Measurements from ENCODE around the gene OR6J1.
"Not testable (repeated sequence)": the region's sequence is repeated elsewhere in the genome, so short reads cannot be mapped to it uniquely, and the experiment has no call there.

OR6J1 gene

DNA sequence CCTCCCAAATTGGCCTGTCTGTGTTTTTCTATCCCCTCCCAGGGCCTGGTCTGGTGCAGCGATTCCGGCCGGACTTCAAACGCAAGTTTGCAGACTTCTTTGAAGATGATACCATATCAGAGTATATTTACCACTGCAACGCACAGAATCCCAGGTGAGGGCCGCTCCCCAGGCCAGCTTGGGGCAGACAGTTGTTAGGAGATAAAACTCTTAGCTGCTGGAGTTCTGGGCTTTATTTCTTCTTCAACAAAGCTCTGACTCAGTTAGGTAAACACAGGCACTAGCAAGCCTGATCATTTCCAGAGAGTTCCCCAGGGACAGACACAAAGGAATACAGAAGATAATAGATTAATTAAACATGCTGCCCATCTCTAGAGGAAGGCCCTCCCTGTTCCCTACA, 37.8 kb downstream of the OR6J1 start:
- no peak for DNase-seq (ENCODE audit: low read depth, low spot score)

DNA sequence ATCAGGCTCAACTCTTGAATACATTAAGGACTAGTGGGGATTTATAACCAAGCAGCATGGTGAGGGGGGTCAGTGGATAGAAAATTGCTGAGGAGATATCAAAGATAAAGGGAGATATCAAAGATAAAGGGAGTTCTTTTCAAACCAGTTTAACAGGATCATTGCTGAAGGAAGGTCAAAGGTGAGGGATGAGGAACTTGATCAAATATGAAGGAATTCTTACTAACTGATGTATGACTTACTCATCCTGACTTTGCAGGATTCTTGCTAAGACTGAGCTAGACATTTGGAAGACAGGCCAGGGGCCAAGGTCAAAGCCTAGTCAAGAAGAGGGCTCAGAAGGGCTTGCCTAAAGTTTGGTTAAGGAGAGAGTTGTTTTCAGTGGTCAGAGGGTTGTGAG, 41.3 kb downstream of the OR6J1 start:
- no peak for DNase-seq (ENCODE audit: low read depth, low spot score)

DNA sequence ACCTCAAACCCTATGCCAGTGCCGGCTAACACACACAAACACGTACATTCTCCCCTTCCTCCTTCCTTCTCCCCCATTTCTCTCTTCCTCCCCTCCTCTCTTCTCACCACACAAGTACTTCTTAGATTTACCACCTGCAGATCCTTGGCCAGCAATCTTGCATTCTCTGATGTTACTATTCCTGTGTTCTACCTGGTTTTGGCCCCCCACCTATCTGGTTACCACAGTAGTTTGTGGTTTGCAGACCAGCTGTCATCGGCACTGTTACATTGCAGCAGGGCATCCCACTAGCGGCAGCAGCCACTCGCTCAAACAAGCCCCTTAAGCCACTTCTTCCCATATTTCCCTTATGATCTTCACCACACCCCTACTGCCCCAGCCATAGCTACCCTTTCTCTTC, 42.2 kb downstream of the OR6J1 start:
- DNase-seq (ENCODE audit: low read depth, low spot score) = no peak

DNA sequence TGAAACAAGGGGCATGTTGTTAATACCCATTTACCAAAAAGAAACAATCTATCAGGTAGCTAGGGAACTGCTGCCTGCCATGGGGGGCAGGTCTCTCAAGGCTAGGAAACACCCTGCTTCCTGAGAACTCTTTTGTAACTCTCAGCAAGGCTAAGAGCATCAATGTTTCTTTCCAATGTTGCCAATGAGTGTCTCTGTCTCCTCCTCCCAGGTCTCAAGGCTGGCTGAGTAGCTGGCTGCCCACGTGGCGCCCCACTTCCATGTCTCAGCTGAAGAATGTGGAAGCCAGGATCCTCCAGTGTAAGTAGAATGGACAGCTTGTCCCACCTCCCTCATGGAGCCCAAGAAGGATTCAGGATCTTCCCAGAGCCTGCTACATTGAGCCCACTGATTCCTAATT, 42.7 kb downstream of the OR6J1 start:
- no peak for DNase-seq (ENCODE audit: low read depth, low spot score)

DNA sequence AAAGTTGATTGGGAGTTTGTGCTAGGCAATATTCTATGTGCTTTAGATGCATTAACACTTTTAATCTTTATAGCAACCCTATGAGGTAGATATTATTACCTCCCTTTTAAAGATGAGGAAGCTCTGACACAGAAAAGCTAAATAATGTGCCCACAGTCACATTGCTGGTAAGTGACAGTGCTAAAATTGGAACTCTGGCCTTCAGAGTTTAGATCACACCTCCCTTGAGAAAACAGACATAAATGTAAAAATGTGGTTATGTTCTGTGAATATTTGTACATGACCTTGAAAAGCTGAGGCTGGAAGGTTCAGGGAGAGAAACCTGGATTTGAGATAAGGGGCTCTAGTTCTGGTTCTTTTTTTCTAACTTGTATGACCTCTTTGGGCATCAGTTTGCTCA, 44.1 kb downstream of the OR6J1 start:
- no peak for DNase-seq (ENCODE audit: low read depth, low spot score)

DNA sequence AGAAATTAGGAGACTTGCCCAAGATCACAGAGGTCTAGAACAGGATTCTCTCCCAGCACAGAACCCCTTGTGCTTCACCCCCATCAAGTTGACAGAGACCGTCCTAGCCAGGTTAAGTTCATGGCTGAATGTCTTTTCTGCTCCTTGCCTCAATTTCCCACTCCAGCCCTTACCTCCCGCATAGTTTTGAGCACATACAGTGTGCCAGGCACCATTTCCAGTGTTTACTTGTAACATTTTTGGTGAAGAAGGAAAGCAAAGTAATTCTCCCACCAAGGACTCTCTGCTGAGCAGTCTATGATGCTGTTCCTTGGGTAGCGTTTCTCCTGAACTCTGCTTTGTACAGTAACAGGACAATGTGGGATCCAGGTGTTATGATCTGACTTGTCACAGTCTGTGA, 44.8 kb downstream of the OR6J1 start:
- DNase-seq (ENCODE audit: low read depth, low spot score) = no peak

DNA sequence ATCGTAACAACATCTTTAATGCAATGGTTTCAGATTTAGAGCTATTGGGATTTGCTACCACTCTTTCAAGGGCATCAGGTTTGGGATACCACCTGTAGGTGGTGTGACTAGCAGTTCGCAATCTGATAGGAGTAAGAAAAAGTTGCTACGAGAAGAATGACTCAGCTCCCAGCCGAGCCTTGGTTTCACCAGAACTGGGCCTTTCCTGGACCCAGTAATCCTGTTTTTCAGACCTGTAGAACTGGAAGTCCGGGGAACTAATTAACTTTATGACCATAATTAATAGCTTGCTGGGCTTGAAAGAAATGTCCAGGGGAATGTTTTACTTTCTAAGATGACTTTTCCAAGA, 45.3 kb downstream of the OR6J1 start:
- peak; percentile 65 for DNase-seq (ENCODE audit: low read depth, low spot score)

DNA sequence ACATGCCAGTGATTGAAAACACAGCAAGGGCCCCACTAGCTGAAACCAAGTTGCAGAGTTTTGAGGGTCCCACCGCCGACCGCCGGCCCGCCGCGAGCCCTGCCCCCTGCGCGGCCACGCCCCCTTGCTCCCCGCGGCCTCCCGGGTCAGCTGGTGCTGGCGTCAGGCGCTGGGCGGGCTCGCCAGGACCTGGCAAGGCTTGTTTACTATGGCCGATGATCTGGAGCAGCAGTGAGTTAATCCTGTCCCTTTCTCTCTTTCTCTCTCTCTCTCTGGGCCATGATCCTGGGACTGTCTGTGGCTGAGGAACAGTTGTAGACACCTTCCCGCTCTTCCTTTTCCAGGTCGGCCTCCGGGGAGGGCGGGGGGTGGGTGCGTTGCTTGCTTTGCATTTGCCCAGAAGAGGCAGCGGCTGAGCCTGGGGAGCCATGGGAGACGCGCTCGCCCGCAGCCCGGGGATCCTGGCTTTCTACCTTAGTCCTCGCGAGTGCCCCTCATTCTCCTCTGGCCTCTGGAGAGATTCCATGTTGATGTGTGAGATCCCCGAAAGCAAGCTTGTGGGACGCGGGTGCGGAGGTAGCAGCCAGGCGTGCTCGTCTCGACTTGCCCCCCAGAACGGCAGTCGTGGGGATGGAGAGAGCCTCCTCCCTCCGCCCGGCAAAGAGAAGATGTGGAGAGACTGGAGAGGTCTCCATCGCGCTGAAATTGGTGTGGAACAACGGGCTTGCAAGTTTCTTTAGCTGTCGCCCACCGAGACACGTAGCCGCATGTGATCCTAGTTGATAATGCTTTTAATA, 45.9 kb downstream of the OR6J1 start, which contains the start of gene ABHD4:
Gene ABHD4, plus strand, starts transcription at position 202 of the 797 bp plus-strand sequence. Its CDS starts 7 bp downstream, at position 209.
- DNase-seq (ENCODE audit: low read depth, low spot score) = peak; percentile 85

DNA sequence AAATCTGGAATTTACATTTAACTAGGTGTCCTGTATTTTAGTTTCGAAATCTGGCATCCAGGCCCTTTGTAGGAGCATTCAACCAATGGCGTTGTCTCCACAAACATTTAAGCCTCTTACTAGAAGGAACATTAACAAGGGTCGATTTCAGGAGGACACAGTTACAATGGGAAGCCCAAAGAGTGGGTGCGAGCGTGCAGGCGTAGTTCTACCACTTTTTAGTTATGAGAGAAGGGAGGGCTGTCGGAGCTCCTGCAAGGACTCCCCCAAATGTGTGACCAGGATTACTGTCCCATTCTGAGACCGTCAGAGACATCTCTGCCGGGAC, 46.4 kb downstream of the OR6J1 start:
- DNase-seq (ENCODE audit: low read depth, low spot score) = no peak

DNA sequence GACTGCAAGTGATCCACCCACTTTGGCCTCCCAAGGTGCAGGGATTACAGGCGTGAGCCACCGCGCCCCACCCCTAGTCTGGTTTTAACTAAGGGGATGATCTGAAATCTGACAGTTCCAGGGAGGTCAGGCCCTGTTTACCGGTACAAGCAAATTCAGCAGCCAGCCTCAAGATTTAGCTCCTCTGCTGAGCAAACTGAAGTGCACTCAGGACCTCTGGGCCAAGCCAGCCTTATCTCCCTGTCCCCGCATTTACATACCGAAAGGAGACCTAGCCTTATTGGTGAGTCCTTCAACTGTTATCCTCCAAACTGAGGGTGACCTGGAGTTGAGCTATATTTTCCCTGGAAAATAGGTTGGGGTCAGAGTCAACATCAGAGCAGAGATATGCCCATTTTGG, 46.9 kb downstream of the OR6J1 start:
- no peak for DNase-seq (ENCODE audit: low read depth, low spot score)

DNA sequence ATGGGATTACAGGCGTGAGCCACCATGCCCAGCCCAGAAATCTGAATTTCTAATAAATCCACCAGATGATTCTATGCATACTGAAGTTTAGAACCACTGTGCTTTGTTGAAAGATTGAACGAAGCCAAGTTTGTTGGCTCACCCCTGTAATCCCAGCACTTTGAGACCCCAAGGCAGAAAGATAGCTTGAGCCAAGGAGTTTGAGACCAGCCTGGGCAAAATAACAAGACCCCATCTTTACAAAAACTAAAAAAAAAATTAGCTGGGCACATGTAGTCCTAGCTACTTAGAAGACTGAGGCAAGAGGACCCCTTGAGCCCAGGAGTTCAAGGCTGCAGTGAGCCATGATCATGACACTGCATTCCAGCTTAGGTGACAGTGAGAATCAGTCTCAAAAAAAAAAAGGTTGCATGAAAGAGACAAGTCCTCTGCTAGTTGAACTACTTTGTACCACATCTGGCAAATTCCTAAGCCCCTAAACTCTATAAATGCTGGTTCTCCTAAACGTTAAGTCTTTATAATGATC, 47.7 kb downstream of the OR6J1 start:
- no peak for DNase-seq (ENCODE audit: low read depth, low spot score)

DNA sequence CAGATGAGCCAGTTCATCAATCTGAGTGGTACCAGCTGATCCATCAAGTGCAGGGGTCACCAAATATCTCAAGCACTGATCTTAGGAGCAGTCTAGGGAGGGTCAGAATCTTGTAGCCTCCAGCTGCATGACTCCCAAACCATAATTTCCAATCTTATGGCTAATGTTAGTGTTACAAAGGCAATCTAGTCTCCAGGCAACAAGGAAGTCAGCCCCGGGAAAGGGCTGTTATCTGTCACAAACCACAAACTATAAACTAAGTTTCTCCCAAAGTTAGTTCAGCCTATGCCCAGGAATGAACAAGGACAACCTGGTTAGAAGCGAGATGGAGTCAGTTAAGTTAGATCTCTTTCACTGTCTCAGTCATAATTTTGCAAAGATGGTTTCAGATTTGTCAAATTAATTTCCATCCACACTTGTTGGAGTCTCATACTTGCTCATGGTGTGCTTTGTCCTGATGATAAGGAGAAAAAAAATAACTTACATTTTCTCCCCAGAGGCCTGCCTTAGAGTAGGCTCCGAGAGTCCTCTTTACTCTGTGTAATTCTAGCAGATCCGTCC, 49.9 kb downstream of the OR6J1 start:
- no peak for DNase-seq (ENCODE audit: low read depth, low spot score)

DNA sequence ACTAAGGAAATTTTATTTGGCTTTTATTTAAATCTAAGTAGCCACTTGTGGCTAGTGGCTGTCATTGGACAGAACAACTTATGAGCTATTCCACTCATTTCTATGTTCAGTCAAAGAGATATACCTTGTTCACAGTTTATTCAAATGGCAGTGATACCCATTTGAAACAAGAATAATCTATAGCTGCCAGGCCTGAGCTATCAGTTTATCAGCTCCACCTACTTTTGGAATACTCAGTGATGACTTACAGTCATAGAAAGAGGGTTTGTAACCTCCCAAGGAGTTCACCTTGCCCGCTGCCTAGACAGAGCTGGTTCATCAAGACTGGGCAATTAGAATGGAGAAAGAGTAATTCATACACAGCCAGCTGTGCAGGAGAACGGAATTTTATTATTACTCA, 50.6 kb downstream of the OR6J1 start:
- no peak for DNase-seq (ENCODE audit: low read depth, low spot score)

DNA sequence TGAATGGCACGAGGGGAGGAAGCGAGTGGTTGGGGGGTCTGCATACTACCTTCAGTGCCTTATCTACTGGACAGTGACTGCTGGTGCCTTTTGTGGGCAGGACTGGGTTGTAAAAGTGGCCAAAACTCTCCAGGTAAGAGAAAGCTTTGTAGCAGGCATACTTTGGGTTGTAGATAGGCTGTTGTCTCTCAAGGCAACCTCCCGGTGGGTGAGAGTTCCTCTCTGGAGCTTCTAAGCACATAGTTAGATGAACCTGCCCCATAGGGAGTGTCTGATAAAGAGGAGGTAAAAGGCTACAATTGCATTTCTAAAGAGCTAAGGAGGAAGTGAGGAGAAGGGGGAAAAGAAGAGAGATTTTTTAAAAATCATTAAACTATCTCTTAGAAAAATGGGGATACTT, 51.0 kb downstream of the OR6J1 start:
- no peak for DNase-seq (ENCODE audit: low read depth, low spot score)

DNA sequence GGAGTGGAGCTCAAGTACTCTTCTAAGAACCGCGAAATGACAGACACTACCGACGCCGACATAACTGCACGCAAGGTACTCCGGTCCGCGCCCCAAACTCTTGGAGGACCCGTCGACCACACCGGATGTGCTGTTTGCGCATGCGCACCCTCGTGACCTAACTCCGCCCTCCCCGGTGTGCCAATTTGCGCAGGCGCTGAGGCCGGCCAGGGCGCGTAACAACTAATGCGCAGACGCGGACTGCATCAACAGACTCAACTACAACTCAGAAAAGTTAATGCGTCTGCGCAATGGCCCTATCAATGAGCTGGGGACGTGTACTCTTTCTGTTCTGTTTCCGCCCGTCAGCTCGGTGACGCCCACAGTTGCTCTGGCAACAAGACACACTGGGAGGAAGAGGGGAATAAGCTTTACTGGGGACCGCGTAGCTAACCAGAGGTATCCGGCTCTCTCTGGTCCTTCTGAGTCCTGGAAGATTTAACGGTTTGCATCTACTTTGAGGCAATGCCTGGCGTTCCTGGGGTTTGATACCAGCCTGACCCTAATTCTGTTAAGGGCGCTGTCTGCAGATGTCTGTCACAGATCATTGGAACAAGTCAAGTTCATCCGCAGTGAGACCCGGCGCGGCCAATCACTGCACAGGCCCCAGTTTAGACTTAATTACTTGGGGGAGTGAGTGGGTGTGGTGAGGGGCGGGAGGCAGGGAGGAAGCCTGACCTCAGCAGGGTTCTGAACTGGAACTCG, 54.9 kb downstream of the OR6J1 start, which contains the start of gene DAD1:
Gene DAD1, minus strand, starts transcription at position 129 of the 744 bp plus-strand sequence. Its CDS starts 67 bp downstream, at position 62.
- peak; percentile 100 for DNase-seq (ENCODE audit: low read depth, low spot score)

DNA sequence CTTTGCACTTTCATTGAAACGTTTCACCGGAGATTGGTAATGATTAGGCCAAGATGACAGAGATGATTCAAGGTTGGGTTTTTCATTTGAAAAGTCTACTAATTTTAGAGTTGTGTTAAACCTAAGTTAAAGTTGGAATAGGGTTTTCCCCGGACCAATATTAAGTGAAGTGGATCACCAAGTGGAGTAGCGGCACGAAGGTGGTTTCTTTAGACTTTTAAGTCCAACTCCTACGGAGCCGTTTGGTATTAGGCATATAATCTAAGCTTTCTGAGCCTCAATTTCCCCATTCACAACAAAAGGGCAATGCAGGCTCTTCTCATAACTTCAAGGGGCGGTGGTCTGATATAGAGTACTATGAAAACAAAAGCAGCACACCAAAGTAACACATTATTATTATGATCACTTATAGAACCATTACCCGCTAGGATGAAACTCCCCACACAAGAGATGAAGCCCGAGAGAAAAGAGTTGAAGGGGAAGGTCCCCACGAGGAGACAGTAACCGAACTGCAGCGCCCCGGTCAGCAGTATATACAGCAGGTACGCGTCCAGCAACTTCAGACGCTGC, 55.5 kb downstream of the OR6J1 start:
- no peak for DNase-seq (ENCODE audit: low read depth, low spot score)

DNA sequence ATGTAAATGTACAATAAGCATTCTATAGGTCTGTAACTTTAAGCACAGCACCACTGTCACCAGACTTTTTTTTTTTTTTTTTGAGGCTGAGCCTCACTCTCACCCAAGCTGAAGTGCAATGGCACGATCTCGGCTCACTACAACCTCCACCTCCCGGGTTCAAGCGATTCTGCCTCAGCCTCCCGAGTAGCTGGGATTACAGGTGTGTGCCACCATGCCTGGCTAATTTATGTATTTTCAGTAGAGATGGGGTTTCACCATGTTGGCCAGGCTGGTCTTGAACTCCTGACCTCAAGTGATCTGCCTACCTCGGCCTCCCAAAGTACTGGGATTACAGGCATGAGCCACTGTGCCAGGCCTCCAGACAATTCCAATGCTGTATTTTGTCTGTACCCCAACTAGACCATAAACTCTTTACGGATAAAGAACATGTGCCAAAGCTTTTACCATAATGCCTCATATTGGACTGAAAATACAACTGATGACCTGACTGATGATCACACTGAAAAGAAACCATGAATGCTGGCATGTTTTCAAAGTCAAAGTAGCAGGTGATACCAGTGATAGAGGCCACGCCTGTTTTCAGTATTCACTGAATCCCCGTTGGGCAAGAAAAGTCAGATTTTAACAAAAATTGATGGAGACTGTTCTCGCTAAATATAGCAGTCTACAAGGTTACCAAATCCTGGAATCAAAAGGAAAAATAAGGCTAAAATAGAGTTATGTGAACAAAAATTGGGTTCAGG, 56.3 kb downstream of the OR6J1 start:
- not testable (repeated sequence) for DNase-seq (ENCODE audit: low read depth, low spot score)

DNA sequence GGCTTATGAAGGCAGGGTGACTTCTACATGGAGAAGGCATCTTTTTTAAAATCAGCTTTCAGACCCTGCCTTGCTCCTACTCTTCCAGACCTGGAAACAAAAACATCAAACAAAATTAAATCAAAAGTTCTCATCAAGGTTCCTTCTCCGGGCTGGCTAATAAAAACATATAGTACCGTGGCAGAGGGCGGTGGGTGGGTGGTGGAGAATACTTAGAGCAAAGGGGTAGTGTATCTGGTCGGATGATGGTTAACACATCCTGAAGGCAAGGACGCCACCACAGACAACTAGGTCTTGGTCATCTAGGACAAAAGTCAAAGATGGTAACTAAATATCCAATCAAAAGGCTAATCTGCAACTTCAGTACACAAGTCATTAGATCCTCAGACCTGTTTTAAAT, 56.9 kb downstream of the OR6J1 start:
- no peak for DNase-seq (ENCODE audit: low read depth, low spot score)

DNA sequence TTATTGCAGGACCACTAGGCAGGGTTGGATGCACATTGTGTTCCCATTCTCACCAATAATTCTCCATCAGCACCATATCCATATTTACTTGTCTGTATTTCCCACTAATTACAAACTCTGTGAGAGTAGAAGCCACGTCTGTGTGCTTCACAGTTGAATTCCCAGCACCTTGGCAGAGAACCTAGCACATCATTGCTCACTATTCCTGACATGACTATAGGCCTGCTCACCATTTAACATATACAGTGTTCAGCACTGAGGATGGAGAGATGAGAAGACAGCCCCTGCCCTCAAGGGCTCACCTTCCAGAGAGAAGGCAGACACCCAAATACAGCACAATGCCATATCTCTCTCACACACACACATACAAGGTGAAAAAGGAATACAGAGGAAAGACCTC, 60.2 kb downstream of the OR6J1 start:
- no peak for DNase-seq (ENCODE audit: low read depth, low spot score)
